GM12892 (cell line): ENCODE results near the gene HDHD5.

Source experiments
- POLR2A ChIP-seq: IDR thresholded peaks from 2 replicates; pipeline ENCODE4 v1.6.1; 2011; ENCODE audit warnings: low read depth, low read length, control low read depth
- POLR2AphosphoS5 ChIP-seq: IDR thresholded peaks from 2 replicates; pipeline ENCODE4 v1.6.1; 2011; ENCODE audit warnings: low read depth, low read length, control low read depth
- TAF1 ChIP-seq: IDR thresholded peaks from 2 replicates; pipeline ENCODE4 v1.6.1; 2011; ENCODE audit warnings: low read depth, mild to moderate bottlenecking, control low read depth, low read length, borderline replicate concordance

DNA sequence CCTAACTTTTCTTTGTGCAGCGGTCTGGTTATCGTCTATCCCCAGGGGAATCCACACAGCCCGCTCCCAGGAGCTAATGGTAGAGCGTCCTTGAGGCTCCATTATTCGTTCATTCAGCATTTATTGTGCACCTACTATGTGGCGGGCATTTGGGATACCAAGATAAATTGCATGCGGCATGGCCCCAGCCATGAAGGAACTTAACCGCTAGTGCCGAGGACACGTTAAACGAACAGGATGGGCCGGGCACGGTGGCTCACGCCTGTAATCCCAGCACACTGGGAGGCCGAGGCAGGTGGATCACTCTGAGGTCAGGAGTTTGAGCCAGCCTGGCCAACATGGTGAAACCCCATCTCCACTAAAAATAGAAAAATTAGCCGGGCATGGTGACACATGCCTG lies 49.1 kb downstream of the HDHD5 start:
- no peak for TF ChIP-seq POLR2AphosphoS5
- no peak for TF ChIP-seq POLR2A
- TF ChIP-seq TAF1, result no peak
